ENCODE measurements around the gene DNM2.

DNA sequence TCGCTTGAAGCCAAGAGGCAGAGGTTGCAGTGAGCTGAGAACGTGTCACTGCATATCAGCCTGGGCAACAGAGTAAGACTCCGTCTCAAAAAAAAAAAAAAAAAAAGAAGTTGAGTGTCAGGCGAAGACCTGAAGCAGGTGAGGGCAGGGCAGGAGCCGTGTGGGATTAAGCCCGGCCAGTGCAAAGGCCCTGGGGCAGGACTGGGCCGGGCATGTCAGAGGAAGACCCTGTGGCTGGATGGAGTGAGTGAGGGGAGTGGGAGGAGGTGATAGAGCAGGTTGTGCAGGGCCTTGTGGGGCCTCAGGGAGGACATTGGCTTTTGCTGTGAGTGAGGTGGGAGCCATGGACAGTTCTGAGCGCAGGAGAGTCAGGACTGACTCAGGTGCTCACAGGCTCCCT, 70.3 kb downstream of the DNM2 start:
- no peak for TF ChIP-seq CTCF (IDR thresholded peaks at IDR 0.05; ENCODE audit: insufficient read depth, low read length)
- TF ChIP-seq, protein P1, sequence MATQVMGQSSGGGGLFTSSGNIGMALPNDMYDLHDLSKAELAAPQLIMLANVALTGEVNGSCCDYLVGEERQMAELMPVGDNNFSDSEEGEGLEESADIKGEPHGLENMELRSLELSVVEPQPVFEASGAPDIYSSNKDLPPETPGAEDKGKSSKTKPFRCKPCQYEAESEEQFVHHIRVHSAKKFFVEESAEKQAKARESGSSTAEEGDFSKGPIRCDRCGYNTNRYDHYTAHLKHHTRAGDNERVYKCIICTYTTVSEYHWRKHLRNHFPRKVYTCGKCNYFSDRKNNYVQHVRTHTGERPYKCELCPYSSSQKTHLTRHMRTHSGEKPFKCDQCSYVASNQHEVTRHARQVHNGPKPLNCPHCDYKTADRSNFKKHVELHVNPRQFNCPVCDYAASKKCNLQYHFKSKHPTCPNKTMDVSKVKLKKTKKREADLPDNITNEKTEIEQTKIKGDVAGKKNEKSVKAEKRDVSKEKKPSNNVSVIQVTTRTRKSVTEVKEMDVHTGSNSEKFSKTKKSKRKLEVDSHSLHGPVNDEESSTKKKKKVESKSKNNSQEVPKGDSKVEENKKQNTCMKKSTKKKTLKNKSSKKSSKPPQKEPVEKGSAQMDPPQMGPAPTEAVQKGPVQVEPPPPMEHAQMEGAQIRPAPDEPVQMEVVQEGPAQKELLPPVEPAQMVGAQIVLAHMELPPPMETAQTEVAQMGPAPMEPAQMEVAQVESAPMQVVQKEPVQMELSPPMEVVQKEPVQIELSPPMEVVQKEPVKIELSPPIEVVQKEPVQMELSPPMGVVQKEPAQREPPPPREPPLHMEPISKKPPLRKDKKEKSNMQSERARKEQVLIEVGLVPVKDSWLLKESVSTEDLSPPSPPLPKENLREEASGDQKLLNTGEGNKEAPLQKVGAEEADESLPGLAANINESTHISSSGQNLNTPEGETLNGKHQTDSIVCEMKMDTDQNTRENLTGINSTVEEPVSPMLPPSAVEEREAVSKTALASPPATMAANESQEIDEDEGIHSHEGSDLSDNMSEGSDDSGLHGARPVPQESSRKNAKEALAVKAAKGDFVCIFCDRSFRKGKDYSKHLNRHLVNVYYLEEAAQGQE (IDR thresholded peaks at IDR 0.05; ENCODE audit: insufficient replicate concordance, low read depth): no peak
